Choroid plexus epithelial cell (primary cell): ENCODE measurements around the gene UXT.

ENCODE experiments used
- DNase-seq: peaks from one replicate; pipeline ENCODE4 v3.0.0-alpha.2; 2010; ENCODE audit warnings: low read depth
- H3K4me3 ChIP-seq: 2 replicates; pipeline ENCODE4 v1.5.1; 2011; ENCODE audit warnings: low read depth, mild to moderate bottlenecking, control low read depth, low read length, moderate library complexity
- TF ChIP-seq, protein P1 (sequence below): conservative IDR thresholded peaks from 2 replicates; pipeline ENCODE4 v1.5.1; 2011; ENCODE audit warnings: low read depth, mild to moderate bottlenecking, control low read depth, inconsistent platforms, low read length, moderate library complexity

The UXT gene

DNA sequence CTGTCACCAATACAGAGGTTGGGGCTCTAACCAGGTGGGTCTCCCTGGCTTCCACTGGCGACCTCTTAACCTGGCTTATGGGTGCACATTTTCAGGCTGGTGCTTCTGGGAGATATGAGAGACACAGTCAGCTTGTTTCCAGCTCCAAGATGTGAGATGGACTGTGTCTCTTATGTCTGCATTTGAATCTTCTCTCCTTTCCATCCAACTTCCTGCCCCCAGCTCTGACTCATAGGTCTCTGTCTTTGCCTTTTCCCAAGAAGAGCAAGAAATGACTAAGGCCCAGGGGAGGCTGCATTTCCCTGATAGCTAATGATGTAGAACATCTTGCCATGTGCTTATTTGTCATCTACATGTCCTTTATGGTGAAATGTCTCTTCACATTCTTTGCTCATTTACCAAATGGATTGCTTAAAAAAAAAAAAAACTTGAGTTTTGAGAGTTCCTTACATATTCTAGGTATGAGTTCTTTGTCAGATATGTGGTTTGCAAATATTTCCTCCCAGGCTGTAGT, 3.2 kb upstream of the UXT start:
- peak; percentile 95 for DNase-seq
- no peak overlapping the region for H3K4me3 ChIP-seq

DNA sequence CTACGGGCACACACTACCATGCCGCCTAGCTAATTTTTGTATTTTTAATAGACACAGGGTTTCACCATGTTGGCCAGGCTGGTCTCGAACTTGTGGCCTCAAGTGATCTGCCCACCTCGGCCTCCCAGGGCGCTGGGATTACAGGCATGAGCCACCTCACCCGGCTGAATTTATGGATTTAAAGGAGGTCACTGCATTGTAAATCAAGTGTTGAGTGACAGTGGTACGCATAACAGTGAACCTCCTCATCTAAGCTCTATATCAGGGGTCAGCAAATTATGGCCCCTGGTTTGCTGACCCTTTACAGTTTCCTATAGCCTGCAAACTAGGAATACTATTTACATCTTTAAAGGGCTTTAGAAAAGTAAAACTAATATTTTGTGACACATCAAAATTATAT, 2.6 kb upstream of the UXT start:
- H3K4me3 ChIP-seq = no peak overlapping the region
- DNase-seq = no peak
- TF ChIP-seq, protein P1, sequence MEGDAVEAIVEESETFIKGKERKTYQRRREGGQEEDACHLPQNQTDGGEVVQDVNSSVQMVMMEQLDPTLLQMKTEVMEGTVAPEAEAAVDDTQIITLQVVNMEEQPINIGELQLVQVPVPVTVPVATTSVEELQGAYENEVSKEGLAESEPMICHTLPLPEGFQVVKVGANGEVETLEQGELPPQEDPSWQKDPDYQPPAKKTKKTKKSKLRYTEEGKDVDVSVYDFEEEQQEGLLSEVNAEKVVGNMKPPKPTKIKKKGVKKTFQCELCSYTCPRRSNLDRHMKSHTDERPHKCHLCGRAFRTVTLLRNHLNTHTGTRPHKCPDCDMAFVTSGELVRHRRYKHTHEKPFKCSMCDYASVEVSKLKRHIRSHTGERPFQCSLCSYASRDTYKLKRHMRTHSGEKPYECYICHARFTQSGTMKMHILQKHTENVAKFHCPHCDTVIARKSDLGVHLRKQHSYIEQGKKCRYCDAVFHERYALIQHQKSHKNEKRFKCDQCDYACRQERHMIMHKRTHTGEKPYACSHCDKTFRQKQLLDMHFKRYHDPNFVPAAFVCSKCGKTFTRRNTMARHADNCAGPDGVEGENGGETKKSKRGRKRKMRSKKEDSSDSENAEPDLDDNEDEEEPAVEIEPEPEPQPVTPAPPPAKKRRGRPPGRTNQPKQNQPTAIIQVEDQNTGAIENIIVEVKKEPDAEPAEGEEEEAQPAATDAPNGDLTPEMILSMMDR = no peak

More for the DNA sequence above, 3.2 kb upstream of the UXT start:
- TF ChIP-seq, protein P1 = no peak

DNA sequence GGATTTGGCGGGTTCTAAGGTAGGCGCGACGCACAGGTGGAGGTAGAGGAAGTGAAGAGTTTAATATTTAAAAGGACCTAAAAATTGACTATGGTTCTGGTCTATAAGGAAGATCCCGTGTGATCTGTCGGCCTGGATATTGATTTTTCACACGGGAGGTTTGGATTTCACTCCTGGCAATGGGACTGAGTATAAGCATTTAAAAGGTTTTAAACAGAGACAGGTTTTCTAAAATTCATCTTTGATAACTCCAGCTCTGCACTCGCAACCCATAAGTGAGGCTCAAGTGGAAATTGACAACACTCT, 394 bp upstream of the UXT start:
- DNase-seq = no peak
- H3K4me3 ChIP-seq = peak overlapping the region; percentile 72
- TF ChIP-seq, protein P1 = no peak

DNA sequence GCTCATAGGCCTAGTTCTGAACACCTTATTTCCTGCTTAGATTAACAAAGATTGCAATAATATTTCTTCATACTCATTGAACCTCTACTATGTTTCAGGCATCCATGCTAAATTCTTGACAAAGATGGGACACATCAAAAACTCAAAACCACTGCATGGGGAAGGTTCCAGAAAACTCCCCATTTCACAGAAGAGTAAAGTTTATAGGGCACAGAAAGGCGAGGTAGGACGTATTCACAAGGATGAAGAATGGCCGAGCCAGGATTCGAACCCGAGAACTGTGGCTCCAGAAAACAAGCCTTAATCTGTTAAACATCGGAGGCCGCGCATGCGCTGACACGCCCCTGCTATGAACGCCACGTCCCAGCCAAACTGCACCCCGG, 688 bp downstream of the UXT start:
- TF ChIP-seq, protein P1 = no peak
- peak overlapping the region; percentile 72 for H3K4me3 ChIP-seq
- no peak for DNase-seq

DNA sequence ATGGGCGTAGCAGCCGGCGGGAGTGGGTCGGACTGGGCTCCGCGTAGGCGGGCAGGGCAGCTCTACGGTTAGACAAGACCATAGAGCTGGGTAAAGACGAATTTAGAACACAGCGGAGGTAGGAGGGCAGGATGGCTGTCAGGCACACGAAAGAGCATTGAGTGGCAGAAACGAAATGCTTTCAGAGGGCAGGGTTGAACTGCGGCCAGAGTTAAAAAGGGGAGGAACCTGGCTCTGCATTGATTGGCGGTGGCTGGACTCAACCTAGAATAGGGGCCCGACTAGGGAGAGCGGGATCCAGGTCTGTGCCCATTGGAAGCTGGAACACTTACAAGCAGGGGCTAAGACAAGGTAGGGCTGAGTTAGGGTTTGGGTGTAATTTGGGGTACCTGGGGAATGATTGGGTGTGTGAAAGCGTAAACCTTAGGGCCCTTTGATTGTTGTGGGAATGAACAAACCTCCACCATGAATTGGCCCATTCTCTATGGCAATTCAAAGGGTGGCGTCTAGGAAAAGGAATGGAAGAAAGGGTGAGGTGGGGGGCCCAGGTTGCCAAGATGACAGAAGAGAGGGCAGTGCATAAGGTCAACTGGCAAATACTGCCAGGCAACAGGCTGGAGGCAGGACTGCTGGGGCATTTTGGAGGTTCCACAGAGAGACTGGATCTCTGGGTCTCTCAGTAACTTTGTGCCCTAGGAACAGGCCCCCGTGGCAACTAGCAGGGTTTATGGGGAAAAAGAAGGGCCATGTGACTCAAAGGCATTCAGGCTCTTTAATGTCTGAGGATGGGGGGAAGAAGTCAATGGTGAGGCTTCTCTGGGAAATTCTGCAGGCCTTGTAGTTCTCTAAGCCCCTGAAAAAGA, 7.7 kb downstream of the UXT start:
- peak overlapping the region; percentile 53 for H3K4me3 ChIP-seq
- DNase-seq = no peak
- TF ChIP-seq, protein P1 = no peak

DNA sequence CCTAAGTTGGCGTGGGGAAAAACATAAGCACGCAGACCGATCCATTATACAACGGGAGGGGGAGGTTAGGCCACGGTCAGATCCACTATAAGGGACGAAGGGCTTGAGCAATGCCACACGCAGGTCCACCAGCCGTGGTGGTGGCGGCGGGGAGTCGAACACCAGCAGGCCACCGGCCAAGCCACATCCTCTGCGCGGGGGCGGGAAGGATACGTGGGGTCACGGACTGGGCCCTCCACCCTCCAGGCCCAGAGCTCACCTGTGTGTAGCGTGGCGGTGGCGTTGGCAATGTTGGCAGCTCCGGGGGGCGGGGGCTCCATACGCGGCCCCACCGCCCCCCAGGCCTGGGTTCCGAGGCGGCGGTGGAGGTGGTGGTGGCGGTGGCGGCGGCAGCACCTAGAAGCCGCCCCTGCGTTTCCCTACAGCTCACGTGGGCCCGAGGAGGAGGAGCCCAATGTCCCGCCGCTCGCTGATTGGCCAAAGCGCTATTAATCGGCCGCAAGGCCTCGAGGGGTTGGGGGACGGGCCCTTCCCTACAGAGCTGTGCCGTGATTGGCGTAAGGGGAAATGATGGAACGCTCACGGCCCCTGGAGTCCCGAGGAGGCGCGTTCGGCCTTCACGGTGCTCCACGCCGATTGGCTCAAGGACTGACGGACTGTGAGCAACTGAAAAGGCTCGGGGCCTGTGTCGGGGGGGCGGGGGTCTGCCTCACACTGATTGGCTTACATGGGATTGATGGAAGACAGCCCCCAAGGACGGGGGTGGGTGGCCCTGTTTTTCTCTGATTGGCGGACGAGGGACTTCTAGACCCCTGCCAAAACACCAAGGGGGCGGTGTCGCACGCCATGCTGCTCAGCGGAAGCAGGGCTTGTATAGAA, 8.6 kb downstream of the UXT start, which contains the start of gene ELK1:
Gene ELK1, minus strand, starts transcription at position 400 of the 879 bp plus-strand sequence. CDS start 9,122 bp downstream, outside the sequence.
- peak; percentile 99 for DNase-seq
- H3K4me3 ChIP-seq = peak within 1 kb of the TSS; percentile 74
- TF ChIP-seq, protein P1 = no peak
